Uterus (tissue), 4 donors: ENCODE data around the gene ZNF516. TPM values are rescaled to one million over a fixed set of nuclear protein-coding genes. Genes with fewer than 3 reads are reported as not detected.

ENCODE experiments used
- DNase-seq, 2 donors: peaks; one replicate each; pipeline ENCODE4 v3.0.0-alpha.2; 2019 to 2020
- H3K27ac ChIP-seq, 2 donors: fragments of 200-600 bp; sonication (generic); 1 replicate in 1 of 2; 2 replicates in 1 of 2; pipeline ENCODE4 v1.5.1; 2016 to 2018
- H3K27me3 ChIP-seq, 2 donors: fragments of 200-600 bp; sonication (generic); one replicate each; pipeline ENCODE4 v1.5.1; 2018 to 2019; ENCODE audit warnings: control low read depth in 1 of 2
- H3K36me3 ChIP-seq, 2 donors: fragments of 200-600 bp; sonication (generic); one replicate each; pipeline ENCODE4 v1.5.1; 2019; ENCODE audit warnings: control low read depth in 1 of 2
- H3K4me1 ChIP-seq, 2 donors: fragments of 200-600 bp; sonication (generic); one replicate each; pipeline ENCODE4 v1.5.1; 2018 to 2019; ENCODE audit warnings: control low read depth in 1 of 2
- H3K4me3 ChIP-seq, 2 donors: fragments of 200-600 bp; sonication (generic); 1 replicate in 1 of 2; 2 replicates in 1 of 2; pipeline ENCODE4 v1.5.1; 2018 to 2019; ENCODE audit warnings: mild to moderate bottlenecking in 1 of 2
- H3K9me3 ChIP-seq, 2 donors: fragments of 200-600 bp; sonication (generic); one replicate each; pipeline ENCODE4 v1.5.1; 2019; ENCODE audit warnings: control low read depth in 1 of 2
- POLR2A ChIP-seq, 2 donors: fragments of 450-650 bp; IDR thresholded peaks; one replicate each; pipeline ENCODE4 v1.6.1; 2016; ENCODE audit warnings: antibody characterized with exemption in 2 of 2, mild to moderate bottlenecking in 1 of 2, moderate library complexity in 1 of 2
- intact Hi-C: fragments of 100-400 bp; cut with DNase I; formaldehyde crosslinking; loops from one replicate; pipeline ENCODE4 v1.15.1; 2023; ENCODE audit warnings: low total_unique reads
- total RNA-seq, 4 donors: library from RNA; depleted of rRNA in 3 of 4; stranded (reverse); fragments of >200 nt in 3 of 4; gene quantifications; one replicate each; pipeline versions ENCODE4 v1.1.0 to v1.2.4, GENCODE V29; 2014 to 2023
- TF ChIP-seq, protein P1 (sequence below), 4 experiments: fragments of 200-600 bp in 2 of 4; fragments of 450-650 bp in 2 of 4; sonication (generic) in 2 of 4; IDR thresholded peaks; one replicate each; pipeline ENCODE4 v1.5.1; 2016 to 2019; ENCODE audit warnings: antibody characterized with exemption in 4 of 4, mild to moderate bottlenecking in 2 of 4, moderate library complexity in 1 of 4
- donor health status: DM: yes; HTN: yes; CAD: no.

The ZNF516 gene
- total RNA-seq, 4 donors from 2014 or later = 29.4 to 177 (median 65.7) TPM

DNA sequence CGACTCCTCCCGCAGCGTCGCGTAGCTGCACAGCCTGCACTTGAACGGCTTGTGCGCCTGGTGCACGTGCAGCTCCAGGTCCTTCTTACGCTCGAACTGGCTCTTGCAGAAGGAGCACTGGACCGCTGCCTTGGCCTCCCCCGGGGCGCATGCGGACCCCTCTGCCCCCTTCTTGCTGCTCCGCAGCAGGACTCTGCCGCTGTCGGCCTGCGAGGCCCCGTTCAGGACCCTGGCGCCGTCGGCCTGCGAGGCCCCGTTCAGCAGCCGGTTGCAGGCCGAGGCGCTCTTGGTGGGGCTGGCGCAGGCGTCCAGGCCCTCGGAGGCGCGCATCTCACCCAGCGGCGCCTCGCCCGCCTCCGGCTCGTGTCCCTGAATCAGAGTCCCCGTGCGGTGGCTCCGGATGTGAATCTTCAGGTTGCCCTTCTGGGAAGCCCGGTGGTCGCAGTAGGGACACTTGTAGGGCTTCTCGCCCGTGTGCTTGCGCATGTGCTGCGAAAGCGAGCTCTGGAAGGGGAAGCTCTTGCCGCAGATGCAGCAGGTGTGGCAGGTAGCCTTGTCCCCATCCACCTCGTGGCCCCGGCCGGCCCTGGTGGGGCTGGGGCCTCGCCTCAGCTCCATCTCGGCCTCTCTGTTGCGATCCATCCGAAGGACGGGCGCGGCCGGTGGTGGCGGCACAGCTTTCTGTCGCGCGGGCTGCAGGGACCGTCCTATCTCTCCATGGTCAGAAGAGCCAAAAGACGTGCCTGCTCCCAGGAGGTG is 52.5 kb downstream of the ZNF516 start:
- Histone ChIP-seq H3K4me3 (no peak overlapping the region), H3K36me3 (no peaks in the 10 kb centered on the region), H3K27me3 (no peaks in the 10 kb centered on the region), H3K4me1 (peaks cover 10 to 16% of the 10 kb centered on the region in 2 donors), H3K9me3 (no peaks in the 10 kb centered on the region), H3K27ac (peak overlapping the region in 1 of 2 donors; percentile 94)
- no peak for DNase-seq
- no peak for TF ChIP-seq POLR2A (IDR thresholded peaks at IDR 0.05)
- TF ChIP-seq, protein P1, sequence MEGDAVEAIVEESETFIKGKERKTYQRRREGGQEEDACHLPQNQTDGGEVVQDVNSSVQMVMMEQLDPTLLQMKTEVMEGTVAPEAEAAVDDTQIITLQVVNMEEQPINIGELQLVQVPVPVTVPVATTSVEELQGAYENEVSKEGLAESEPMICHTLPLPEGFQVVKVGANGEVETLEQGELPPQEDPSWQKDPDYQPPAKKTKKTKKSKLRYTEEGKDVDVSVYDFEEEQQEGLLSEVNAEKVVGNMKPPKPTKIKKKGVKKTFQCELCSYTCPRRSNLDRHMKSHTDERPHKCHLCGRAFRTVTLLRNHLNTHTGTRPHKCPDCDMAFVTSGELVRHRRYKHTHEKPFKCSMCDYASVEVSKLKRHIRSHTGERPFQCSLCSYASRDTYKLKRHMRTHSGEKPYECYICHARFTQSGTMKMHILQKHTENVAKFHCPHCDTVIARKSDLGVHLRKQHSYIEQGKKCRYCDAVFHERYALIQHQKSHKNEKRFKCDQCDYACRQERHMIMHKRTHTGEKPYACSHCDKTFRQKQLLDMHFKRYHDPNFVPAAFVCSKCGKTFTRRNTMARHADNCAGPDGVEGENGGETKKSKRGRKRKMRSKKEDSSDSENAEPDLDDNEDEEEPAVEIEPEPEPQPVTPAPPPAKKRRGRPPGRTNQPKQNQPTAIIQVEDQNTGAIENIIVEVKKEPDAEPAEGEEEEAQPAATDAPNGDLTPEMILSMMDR (IDR thresholded peaks at IDR 0.05) = no peak
- intact Hi-C loops = no loop called here

- Histone ChIP-seq H3K9me3 (no peaks in the 10 kb centered on the region), H3K27ac (no peak overlapping the region), H3K27me3 (no peaks in the 10 kb centered on the region), H3K36me3 (no peaks in the 10 kb centered on the region), H3K4me1 (peaks cover 10 to 16% of the 10 kb centered on the region in 2 donors), H3K4me3 (no peak overlapping the region)
- TF ChIP-seq POLR2A (IDR thresholded peaks at IDR 0.05) = no peak
- TF ChIP-seq, protein P1 (IDR thresholded peaks at IDR 0.05) = no peak
- intact Hi-C loops = no loop called here
- DNase-seq = no peak
Measured at GRCh38 chr18:76441668-76442412, 53.2 kb downstream of the ZNF516 start.

GRCh38 chr18:76441002-76441667 is 53.9 kb downstream of the ZNF516 start:
- no peaks in the 10 kb centered on the region for H3K36me3 ChIP-seq
- no peaks in the 10 kb centered on the region for H3K27me3 ChIP-seq
- no peak overlapping the region for H3K4me3 ChIP-seq
- H3K9me3 ChIP-seq = no peaks in the 10 kb centered on the region
- DNase-seq = no peak
- H3K4me1 ChIP-seq = peaks cover 10 to 18% of the 10 kb centered on the region in 2 donors
- TF ChIP-seq, protein P1 (IDR thresholded peaks at IDR 0.05) = no peak
- TF ChIP-seq POLR2A (IDR thresholded peaks at IDR 0.05) = no peak
- intact Hi-C loops = no loop called here
- peak overlapping the region in 1 of 2 donors; percentile 63 for H3K27ac ChIP-seq

DNA sequence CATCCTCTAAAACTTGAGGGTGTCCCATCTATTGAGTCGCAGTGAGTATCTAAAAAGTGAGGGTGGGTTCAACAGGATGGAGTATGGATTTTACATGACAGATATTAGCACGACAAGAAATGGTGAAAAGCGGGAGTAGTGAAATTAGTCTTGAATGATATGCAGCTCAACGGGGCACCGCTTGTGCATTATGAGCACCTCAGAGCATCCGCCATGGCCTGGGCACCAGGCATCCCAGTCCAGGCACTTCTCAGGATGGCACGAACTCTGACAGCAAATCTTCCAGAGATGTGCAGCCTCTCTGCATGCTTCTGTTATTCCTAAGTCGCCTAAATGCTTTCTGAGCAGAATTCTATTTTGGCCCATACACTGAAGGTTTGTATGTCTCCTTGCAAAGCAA is 57.1 kb downstream of the ZNF516 start:
- Histone ChIP-seq H3K36me3 (no peaks in the 10 kb centered on the region), H3K9me3 (no peaks in the 10 kb centered on the region), H3K4me3 (no peak overlapping the region), H3K27me3 (no peaks in the 10 kb centered on the region), H3K27ac (peak overlapping the region in 1 of 2 donors; percentile 63), H3K4me1 (peaks cover 8 to 10% of the 10 kb centered on the region in 2 donors)
- DNase-seq = no peak
- intact Hi-C loops = no loop called here
- TF ChIP-seq, protein P1 (IDR thresholded peaks at IDR 0.05) = no peak
- no peak for TF ChIP-seq POLR2A (IDR thresholded peaks at IDR 0.05)
